GM18517 (cell line): Measurements from ENCODE around the gene S1PR2.
"Not testable (repeated sequence)": the region's sequence is repeated elsewhere in the genome, so short reads cannot be mapped to it uniquely, and the experiment has no call there.

Experiments
- ATAC-seq: cut with Tn5 transposase; IDR thresholded peaks from one replicate; pipeline ENCODE4 v1.9.1; 2021; ENCODE audit warnings: mild to moderate bottlenecking, moderate library complexity; ENCODE audit not compliant: unreplicated experiment

S1PR2 gene

DNA sequence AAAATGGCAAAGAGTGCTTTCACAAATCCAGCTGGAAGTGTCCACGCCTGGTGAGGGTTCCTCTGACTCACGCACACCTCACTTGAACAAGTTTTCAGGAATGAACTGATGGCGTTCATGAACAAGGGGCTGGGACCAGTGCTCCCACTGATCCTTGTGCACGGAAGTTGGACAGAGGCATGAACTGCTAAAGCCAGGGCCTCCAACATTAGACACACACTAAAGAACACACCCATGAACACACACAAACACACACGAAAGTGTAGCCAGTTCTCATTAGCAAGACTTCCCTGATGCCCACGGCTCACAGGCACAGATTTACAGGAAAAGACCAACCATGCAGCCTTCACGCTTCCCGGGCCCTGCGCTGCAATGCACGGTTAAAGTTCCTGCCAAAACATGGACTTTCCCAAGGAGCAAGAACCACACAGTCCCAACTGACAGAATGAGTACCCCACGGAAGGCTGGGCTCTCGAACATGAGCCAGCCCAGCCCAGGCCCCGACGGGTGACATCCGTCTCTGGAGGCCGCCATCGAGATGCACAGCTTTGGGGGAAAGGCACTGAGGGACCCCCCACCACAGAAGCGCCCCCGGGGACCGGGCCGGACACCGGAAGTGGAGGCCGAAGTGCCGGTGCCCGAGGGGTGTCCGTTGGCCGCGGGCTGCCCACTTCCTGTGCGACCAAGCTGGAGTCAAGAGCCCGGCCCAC is 37.2 kb downstream of the S1PR2 start:
- no peak for ATAC-seq

DNA sequence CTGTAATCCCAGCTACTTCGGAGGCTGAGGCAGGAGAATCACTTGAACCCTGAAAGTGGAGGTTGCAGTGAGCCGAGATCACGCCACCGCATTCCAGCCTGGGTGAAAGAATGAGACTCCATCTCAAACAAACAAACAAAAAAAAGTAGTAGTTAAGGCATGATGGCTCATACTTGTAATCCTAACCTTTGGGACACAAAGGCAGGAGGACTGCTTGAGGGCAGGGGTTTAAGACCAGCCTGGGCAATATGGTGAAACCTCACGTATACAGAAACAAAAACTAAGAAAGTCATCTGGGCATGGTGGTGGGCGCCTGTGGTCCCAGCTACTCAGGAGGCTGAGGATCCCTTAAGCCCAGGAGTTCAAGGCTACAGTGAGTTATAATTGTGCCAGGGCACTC is 38.2 kb downstream of the S1PR2 start:
- ATAC-seq = no peak

DNA sequence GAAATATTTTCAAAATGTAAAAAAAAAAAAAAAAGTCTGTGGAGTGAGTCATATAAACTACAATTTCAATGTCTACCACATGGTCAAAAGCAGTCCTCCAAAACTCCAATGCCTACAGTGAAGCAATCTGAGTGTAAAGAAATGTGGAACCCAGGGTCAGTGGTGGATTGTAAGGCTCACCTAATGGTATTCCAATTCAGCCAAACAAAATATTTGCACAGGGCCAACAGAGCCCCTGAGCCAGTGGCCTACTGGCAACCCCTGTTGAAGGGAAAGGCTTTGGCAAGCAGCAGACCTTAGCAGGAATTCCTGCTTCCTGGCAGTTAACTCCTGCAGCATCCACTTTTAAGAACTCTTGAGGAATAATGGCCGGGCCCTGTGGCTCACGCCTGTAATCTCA is 39.8 kb downstream of the S1PR2 start:
- ATAC-seq = no peak

DNA sequence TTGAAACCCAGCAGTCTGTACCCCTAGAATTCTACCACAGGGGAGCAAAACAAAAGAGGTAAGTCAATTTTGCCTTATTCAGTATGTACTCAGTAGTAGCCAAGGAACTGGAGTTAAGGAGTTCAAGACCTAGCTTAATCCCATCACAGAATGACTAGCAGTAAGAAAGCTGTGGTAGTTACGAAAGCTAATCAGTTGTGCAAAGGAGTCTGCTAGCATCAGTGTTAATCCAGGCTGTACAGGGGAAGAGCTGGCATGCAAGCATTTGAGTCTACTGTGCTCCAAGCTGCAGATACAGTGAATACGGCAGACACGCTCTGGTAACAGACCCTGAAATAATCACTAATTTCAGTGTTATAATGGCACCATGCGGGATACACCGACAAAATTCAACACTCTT is 41.1 kb downstream of the S1PR2 start:
- ATAC-seq = no peak

DNA sequence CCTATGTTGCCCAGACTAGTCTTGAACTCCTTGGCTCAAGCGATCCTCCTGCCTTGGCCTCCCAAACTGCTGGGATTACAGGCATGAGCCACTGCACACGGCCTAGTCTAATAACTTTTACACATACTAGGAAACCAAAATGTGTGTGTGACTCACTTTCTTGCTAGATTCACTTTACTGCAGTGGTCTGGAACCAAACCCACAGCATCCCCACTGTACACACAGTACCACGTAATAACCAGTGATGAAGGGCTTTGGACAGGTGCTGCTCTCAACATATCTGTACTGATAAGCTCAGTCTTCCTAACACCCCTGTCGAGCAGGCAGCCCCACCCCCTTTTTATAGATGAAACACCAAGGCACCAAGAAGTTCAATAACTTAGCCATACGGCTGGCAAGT is 41.5 kb downstream of the S1PR2 start:
- no peak for ATAC-seq

DNA sequence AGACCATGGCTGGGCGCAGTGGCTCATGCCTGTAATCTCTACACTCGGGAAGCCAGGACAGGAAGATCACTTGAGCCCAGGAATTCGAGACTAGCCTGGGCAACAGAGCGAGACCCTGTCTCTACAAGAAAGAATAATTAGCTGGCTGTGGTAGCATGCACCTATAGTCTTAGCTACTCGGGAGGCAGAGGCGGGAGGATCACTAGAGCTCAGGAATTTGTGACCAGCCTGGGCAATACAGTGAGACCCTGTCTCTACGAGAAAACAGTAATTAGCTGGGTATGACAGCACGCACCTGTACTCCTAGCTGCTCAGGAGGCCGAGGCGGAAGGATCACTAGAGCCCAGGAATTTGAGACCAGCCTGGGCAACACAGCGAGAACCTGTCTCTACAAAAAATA is 43.8 kb downstream of the S1PR2 start:
- ATAC-seq = no peak

DNA sequence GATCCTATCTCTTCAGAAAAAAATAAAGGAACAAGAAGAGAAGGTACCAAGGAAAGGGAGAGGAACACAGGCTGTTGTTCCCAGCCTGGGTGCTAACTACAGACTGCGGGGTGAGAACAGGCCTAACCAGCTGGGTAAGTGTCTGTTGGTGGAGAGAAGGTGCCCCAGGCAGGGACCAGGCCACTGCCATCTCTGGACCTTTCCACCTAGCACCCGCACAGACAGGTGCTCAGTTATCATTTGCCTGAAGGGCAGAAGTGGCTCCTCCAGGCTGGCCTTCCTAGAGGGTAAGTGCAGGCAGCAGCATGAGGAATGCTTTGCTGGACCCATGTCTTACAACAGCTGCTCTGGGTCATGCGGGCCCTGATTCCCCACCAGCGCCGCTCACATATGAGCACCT is 46.5 kb downstream of the S1PR2 start:
- ATAC-seq = no peak

DNA sequence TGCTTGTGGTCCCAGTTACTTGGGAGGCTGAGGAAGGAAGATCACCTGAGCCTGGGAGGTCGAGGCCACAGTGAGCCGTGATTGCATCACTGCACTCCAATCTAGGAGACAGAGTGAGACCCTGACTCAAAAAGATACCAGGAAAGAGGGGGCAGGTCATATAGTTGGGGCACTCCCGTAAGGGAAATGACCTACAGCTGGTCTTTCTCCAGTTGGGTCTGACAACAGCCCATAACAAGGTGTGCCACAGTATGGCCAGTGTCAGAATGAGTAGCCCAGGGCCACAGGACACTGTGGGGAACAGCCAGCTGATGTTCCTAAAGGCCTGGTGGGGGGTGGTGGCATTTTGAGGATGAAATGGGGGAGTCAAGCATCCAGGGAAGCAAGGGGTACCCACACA is 47.2 kb downstream of the S1PR2 start:
- ATAC-seq = no peak

DNA sequence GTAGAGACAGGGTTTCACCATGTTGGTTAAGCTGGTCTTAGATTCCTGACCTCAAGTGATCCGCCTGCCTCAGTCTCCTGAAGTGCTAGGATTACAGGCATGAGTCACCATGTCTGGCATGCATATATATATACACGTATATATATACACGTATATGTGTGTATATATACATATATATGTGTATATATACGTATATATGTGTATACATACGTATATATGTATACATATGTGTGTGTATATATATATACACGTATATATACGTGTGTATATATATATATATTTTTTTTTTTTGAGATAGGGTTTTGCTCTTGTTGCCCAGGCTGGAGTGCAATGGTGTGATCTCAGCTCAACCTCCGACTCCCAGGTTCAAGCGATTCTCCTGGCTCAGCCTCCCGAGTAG is 48.3 kb downstream of the S1PR2 start:
- ATAC-seq = no peak

DNA sequence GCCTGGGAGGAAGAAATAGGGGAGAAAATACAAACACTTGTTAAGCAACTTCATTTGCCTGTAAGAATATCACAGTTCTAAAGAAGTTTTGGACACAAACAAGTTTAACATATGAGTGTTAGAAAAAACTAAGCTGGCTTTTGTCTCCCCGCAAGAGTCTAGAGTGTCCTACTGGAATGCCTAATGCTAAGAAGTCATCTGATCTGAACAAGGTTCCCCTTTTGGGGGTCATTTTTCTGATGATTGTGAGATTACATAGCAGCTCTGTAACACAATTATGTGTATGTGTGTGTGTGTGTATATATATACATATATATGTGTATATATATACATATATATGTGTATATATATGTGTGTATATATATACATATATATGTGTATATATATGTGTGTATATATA is 49.1 kb downstream of the S1PR2 start:
- ATAC-seq = no peak

DNA sequence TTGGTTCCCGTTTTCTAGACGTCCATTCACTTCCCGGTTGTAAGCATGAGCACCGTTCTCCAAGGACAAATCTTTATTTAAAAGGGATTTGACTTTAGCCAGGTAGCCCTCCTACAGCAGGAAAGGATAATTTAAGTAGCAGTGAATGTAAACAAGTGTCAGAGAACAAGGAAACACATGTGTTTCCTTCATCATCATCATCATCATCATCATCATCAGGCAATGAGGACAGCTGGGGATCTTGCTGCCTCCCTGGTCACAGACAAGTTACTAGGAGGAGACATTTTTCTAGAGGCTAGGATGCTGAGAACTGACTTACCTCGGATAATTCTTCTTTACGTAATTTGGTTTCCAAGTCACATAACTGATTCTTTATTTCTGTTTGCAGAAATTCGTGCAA is 50.7 kb downstream of the S1PR2 start:
- ATAC-seq = no peak

DNA sequence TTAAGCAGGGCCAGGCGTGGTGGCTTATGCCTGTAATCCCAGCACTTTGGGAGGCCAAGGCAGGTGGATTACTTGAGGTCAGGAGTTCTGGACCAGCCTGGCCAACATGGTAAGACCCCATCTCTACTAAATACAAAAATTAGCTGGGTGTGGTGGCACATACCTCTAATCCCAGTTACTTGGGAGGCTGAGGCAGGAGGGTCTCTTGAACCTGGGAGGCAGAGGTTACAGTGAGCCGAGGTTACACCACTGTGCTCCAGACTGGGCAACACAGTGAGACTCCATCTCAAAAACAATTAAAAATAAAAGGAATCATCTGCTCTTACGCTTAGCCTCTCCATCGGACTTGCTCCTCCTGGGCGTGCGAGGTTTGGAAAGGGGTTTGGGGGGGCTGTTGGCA is 51.1 kb downstream of the S1PR2 start:
- ATAC-seq = not testable (repeated sequence)

DNA sequence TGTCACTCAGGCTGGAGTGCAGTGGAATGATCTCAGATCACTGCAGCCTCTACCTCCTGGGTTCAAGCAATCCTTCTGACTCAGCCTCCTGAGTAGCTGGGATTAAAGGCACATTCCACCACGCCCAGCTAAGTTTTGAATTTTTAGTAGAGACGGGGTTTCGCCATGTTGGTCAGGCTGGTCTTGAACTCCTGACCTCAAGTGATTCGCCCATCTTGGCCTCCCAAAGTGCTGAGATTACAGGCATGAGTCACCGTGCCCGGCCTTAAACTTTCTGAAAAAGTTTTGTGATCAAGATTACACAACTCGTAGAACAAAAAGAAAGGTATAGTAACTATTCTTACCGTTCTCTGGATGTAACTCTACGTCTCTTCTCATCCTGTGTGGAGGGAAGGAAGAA is 57.6 kb downstream of the S1PR2 start:
- ATAC-seq = no peak
